HG03442 (cell line): Measurements from ENCODE around the gene CDCA8.
"Not testable (repeated sequence)": the region's sequence is repeated elsewhere in the genome, so short reads cannot be mapped to it uniquely, and the experiment has no call there.

ENCODE experiments used
- ATAC-seq: cut with Tn5 transposase; IDR thresholded peaks from one replicate; pipeline ENCODE4 v1.9.1; 2021; ENCODE audit warnings: mild to moderate bottlenecking, moderate library complexity; ENCODE audit not compliant: unreplicated experiment

CDCA8 gene

GRCh38 chr1:37672136-37672870 lies 20.0 kb upstream of the CDCA8 start:
- no peak for ATAC-seq

GRCh38 chr1:37673920-37674319 lies 18.4 kb upstream of the CDCA8 start:
- no peak for ATAC-seq

GRCh38 chr1:37676281-37677142 lies 15.8 kb upstream of the CDCA8 start:
- ATAC-seq = peak; percentile 46

- no peak for ATAC-seq
These were observed 15.2 kb upstream of the CDCA8 start for GRCh38 chr1:37677143-37677439.

GRCh38 chr1:37677808-37678207 lies 14.5 kb upstream of the CDCA8 start:
- no peak for ATAC-seq

GRCh38 chr1:37680933-37681332 lies 11.4 kb upstream of the CDCA8 start:
- no peak for ATAC-seq

- ATAC-seq = no peak
These were observed 9.9 kb upstream of the CDCA8 start for GRCh38 chr1:37682334-37682987.

GRCh38 chr1:37684182-37684581 lies 8.1 kb upstream of the CDCA8 start:
- not testable (repeated sequence) for ATAC-seq

- no peak for ATAC-seq
These were observed 6.6 kb upstream of the CDCA8 start for GRCh38 chr1:37685722-37686121.

- ATAC-seq = not testable (repeated sequence)
These were observed 4.6 kb upstream of the CDCA8 start for GRCh38 chr1:37687764-37688163.

GRCh38 chr1:37688926-37689325 lies 3.4 kb upstream of the CDCA8 start:
- ATAC-seq = no peak

GRCh38 chr1:37691497-37692077 lies 729 bp upstream of the CDCA8 start:
- ATAC-seq = peak; percentile 3

- ATAC-seq = no peak
These were observed 489 bp downstream of the CDCA8 start for GRCh38 chr1:37692834-37693175.

- ATAC-seq = no peak
These were observed 4.8 kb downstream of the CDCA8 start for GRCh38 chr1:37697090-37697489.

- ATAC-seq = no peak
These were observed 5.4 kb downstream of the CDCA8 start for GRCh38 chr1:37697737-37698136.

- no peak for ATAC-seq
These were observed 6.8 kb downstream of the CDCA8 start for GRCh38 chr1:37699147-37699546.

GRCh38 chr1:37701051-37701450 lies 8.7 kb downstream of the CDCA8 start:
- no peak for ATAC-seq

GRCh38 chr1:37703061-37703460 lies 10.7 kb downstream of the CDCA8 start:
- no peak for ATAC-seq

- no peak for ATAC-seq
These were observed 12.7 kb downstream of the CDCA8 start for GRCh38 chr1:37704966-37705365.

- ATAC-seq = no peak
These were observed 13.1 kb downstream of the CDCA8 start for GRCh38 chr1:37705399-37705798.

- no peak for ATAC-seq
These were observed 16.2 kb downstream of the CDCA8 start for GRCh38 chr1:37708471-37708870.

GRCh38 chr1:37714226-37714625 lies 21.9 kb downstream of the CDCA8 start:
- no peak for ATAC-seq
